Fibroblast of villous mesenchyme (primary cell): ENCODE data around the gene HEBP1. TPM values are rescaled to one million over a fixed set of nuclear protein-coding genes. Genes with fewer than 3 reads are reported as not detected.

Experiments
- DNase-seq: peaks from one replicate; pipeline ENCODE4 v3.0.0-alpha.2; 2010; ENCODE audit warnings: low read depth
- H3K4me3 ChIP-seq: 2 replicates; pipeline ENCODE4 v1.5.1; 2011; ENCODE audit warnings: low read depth, mild to moderate bottlenecking, low read length
- total RNA-seq: library from RNA; depleted of rRNA; stranded (reverse); fragments of >200 nt; gene quantifications from 2 replicates; pipeline ENCODE4 v1.2.3, GENCODE V29; 2012
- TF ChIP-seq, protein P1 (sequence below): IDR thresholded peaks from 2 replicates; pipeline ENCODE4 v1.5.1; 2012; ENCODE audit warnings: low read depth, mild to moderate bottlenecking, low read length; ENCODE audit not compliant: insufficient read depth

Gene HEBP1
- total RNA-seq, 1 donor, result 19.9 TPM

DNA sequence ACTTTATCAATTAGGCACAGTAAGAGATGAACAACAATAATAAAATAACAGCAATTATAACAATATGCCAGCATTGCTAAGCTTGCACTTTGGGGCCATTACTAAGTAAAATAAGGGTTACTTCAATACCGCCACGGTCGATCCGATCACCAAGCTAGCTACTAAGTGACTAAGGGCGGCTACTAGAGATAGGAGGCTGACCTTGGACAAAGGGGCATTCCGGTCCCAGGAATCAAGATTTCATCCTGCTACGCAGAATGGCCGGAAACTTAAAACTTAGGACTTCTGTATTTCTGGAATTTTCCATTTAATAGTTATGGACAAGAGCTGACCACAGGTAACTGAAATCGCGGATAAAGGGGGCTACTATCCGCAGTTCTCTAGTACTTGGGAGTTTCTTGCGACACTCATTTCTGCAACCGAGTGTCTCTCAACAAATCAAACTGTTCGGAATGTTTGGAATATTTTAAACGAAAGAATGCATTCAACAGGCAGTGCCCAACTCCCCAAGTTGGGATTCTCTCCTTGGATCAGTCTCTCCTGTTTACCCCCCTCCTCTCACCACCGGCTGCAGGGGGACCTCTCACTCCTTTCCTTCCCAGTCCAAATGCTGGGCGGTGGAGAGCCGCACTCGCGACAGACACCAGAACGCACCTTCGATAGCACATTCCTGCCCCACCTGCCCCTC is 650 bp downstream of the HEBP1 start:
- DNase-seq, result peak; percentile 40
- peak overlapping the region; percentile 78 for H3K4me3 ChIP-seq
- TF ChIP-seq, protein P1, sequence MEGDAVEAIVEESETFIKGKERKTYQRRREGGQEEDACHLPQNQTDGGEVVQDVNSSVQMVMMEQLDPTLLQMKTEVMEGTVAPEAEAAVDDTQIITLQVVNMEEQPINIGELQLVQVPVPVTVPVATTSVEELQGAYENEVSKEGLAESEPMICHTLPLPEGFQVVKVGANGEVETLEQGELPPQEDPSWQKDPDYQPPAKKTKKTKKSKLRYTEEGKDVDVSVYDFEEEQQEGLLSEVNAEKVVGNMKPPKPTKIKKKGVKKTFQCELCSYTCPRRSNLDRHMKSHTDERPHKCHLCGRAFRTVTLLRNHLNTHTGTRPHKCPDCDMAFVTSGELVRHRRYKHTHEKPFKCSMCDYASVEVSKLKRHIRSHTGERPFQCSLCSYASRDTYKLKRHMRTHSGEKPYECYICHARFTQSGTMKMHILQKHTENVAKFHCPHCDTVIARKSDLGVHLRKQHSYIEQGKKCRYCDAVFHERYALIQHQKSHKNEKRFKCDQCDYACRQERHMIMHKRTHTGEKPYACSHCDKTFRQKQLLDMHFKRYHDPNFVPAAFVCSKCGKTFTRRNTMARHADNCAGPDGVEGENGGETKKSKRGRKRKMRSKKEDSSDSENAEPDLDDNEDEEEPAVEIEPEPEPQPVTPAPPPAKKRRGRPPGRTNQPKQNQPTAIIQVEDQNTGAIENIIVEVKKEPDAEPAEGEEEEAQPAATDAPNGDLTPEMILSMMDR, result no peak

DNA sequence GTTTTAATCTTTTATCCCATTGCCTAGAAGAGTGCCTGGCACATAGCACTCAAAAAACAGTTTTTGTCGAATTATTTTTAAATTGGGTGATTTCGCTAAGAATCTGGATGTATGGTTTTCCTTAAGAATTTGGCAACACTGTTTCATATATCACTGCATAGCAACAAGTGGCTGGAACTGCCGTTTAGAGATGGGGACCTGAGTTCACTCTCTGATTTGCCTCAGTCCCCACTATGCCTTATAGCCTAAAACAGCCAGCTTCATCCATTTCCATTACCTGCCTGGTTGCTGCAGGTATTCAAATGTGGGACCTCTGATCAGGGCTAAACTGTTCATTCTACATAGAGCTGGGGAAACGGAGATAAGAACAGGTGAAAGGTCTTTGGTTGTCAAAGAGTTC is 1.8 kb downstream of the HEBP1 start:
- TF ChIP-seq, protein P1, result no peak
- peak overlapping the region; percentile 2 for H3K4me3 ChIP-seq
- no peak for DNase-seq

DNA sequence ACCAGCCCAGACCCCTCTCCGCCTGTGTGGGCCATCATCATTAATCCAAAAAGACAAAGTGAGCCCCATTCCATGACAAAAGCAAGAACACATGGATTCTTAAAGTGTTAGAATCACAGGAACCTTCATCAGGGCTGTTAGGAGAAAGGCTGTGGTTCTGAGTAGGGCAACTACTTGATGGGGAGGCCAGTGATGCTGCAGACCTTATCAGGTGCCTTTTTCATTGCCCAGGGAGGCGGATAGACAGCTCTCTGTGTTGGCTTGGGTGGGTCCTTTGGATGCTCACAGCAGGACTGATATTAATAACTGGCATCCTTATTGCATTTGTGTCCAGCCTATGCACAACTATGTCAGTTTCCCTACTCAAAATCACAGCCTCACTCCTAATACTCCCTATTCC is 2.3 kb downstream of the HEBP1 start:
- H3K4me3 ChIP-seq, result peak overlapping the region; percentile 2
- TF ChIP-seq, protein P1, result no peak
- no peak for DNase-seq

DNA sequence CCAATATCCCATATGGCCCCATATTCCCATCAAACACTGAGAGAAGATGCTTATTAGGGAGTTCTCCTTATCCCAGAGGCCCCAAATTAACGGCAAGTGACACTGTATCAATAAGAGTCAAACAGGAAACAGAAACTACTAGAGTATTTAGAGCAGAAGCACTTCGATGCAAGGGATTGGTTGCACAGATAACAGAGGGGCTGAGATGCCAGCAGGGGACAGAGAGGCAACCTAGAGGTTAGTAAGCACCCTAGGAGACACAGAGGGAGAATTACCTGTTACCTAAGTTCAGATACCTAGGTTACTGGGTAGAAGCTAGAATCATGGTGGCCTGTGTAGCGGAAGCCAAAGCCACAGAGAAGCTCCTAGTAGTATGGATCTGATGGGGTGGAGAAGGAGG is 2.9 kb downstream of the HEBP1 start:
- no peak overlapping the region for H3K4me3 ChIP-seq
- no peak for DNase-seq
- TF ChIP-seq, protein P1, result no peak

DNA sequence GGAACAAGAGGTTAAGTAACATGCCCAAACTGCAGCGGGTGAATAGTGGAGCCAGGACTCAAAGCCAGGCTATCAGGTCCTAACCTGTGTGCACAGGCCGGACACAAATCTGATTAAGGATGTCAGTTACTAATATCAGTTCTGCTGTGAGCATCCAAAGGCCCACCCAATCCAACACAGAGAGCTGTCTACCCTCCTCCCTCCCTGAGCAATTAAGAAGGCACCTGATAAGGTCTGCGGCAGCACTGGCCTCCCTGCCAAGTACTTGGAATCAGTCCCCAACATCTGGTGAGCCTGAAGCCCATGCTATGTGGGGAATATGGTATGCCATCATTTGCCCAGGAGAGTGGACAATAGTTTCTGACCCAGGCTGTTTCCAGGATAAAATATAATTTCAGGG is 3.9 kb downstream of the HEBP1 start:
- TF ChIP-seq, protein P1, result no peak
- DNase-seq, result no peak
- H3K4me3 ChIP-seq, result no peak overlapping the region

DNA sequence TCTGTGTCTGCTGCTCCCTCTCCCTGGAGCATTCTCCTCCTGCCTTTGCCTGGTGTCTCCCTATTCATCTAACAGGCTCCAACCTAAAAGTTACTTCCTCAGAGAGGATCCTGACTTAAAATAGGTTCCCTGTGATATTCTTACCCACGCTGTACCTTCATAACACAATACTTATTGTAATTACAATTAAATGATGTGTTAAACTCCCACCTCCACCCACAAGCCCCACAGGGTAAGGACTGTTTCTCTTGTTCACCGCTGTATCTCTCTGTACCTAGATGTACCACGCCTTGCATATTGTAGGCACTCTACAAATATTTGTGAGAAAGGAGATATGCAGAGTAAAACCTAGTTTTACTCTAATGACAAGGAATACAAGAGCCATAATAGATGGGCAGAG is 5.0 kb downstream of the HEBP1 start:
- no peak for DNase-seq
- no peak overlapping the region for H3K4me3 ChIP-seq
- TF ChIP-seq, protein P1, result no peak

DNA sequence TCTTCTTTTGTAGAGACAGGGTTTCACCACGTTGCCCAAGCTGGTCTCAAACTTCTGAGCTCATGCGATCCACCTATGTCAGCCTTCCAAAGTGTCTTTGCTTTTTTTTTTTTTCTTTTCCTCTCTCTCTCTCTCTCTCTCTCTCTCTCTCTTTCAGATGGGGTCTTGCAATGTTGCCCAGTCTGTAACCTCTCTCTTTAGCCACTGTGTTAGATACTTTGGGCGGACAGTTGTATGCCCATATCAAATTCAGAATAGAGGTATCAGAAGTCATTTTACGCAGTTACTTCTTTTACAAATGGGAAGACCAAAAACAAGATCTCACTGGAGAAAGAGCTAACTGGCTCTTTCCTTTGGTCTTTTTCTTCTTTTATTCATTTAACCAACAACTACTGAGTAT is 6.7 kb downstream of the HEBP1 start:
- peak overlapping the region; percentile 59 for H3K4me3 ChIP-seq
- TF ChIP-seq, protein P1, result no peak
- DNase-seq, result no peak
